ENCODE data around the gene FAM98C. TPM values are rescaled to one million over a fixed set of nuclear protein-coding genes. Genes with fewer than 3 reads are reported as not detected.
"Not testable (repeated sequence)": the region's sequence is repeated elsewhere in the genome, so short reads cannot be mapped to it uniquely, and the experiment has no call there.

FAM98C gene
- polyA plus RNA-seq, 1 donor, result 26.9 TPM

DNA sequence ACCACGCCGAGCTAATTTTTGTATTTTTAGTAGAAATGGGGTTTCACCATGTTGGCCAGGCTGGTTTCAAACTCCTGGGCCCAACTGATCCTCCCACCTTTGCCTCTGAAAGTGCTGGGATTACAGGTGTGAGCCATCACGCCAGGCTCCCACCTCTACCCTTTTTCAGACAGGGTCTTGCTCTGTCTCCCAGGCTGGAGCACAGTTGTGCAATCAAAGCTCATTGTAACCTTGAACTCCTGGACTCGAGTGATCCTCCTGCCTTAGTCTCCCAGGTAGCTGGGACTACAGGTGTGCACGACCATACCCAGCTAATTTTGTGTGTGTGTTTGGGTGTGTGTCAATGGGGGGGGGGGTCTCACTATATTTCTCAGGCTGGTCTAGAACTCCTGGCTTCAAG lies 21.4 kb downstream of the FAM98C start:
- H3K4me1 ChIP-seq (ENCODE audit: control insufficient read depth, insufficient read depth, low read length), result no peaks in the 10 kb centered on the region
- no peaks in the 10 kb centered on the region for H3K36me3 ChIP-seq (ENCODE audit: control insufficient read depth, insufficient read depth, low read length)
- no peak for DNase-seq
- H3K9me3 ChIP-seq (ENCODE audit: control insufficient read depth, low read depth, low read length), result no peaks in the 10 kb centered on the region
- no CpG with 5 or more reads among the region's 5 CpGs for WGBS (ENCODE audit: insufficient coverage, low lambda C conversion rate)
- H3K27ac ChIP-seq (ENCODE audit: low read length), result no peak overlapping the region
- no peak overlapping the region for H3K4me3 ChIP-seq (ENCODE audit: low read length)
- peaks cover 8% of the 10 kb centered on the region for H3K27me3 ChIP-seq (ENCODE audit: control insufficient read depth, insufficient read depth, low read length)

DNA sequence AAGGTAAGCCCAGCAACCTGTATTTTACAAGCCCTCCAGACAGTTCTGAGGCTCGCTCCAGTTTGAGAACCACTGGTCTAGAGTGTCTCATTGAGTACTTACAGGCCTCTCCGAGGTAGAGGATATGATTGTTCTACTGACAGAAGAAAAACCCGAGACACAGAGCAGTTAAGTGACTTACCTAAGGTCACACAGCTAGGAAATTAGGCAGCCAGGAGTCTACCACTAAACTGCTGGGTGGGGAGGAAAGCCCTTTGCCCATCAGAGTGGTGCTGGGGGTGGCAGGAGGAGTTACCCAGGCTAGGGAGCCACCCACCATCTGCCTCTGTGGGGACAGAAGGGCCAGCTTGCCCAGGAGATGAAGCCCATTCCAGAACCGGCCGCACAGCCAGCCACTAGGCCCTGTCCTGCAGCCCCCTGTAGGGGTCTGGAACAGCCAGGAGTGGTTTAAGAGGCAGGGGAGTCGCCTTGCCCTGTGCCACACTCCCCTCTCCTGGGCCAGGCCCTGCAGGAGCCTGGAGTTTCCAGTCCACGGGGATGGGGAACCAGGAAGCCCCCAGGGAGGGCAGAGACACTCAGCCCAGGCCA lies 22.4 kb downstream of the FAM98C start:
- H3K9me3 ChIP-seq (ENCODE audit: control insufficient read depth, low read depth, low read length), result no peaks in the 10 kb centered on the region
- H3K4me1 ChIP-seq (ENCODE audit: control insufficient read depth, insufficient read depth, low read length), result no peaks in the 10 kb centered on the region
- no peaks in the 10 kb centered on the region for H3K36me3 ChIP-seq (ENCODE audit: control insufficient read depth, insufficient read depth, low read length)
- no peak overlapping the region for H3K27ac ChIP-seq (ENCODE audit: low read length)
- WGBS (ENCODE audit: insufficient coverage, low lambda C conversion rate), result 86% methylated on average over 2 of the region's 7 CpGs
- DNase-seq, result no peak
- H3K27me3 ChIP-seq (ENCODE audit: control insufficient read depth, insufficient read depth, low read length), result peaks cover 11% of the 10 kb centered on the region
- H3K4me3 ChIP-seq (ENCODE audit: low read length), result no peak overlapping the region

DNA sequence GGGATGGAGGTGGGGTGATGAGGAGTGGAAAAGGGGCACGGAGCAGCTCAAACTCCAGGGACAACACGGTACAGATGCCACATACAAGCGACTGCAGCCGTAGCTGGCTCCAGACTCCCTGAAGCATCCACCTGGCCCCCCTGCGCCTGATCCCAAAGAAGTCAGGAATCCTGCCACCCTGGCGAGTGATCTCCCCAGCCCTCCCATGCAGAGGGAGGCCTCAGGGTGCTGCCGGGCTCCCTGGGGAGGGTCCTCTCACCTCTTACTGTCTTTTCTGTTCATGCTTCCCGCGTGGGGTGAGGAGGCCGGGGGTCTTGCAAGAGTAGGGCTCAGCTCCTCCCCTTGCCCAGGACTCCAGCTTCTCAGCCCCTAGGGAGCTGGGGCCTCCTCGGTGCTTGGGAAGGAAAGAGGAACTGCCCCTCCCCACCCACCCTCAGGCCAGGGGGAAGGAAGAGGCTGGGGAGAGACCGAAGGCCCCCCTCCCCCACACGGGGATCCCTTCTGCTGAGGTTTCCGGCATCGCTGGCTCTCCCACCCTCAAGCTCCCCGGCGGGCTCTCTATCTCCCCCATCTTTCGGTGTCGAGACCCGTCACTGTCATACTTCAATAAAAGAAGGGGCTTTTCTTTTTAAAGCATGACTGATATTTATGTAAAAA lies 23.0 kb downstream of the FAM98C start, which contains the start of gene RASGRP4:
Gene RASGRP4 (minus strand): TSS at position 410 of the 657 bp plus-strand sequence. CDS start 128 bp downstream, at position 282.
- H3K27me3 ChIP-seq (ENCODE audit: control insufficient read depth, insufficient read depth, low read length), result peaks cover 10% of the 10 kb centered on the region
- no peaks in the 10 kb centered on the region for H3K36me3 ChIP-seq (ENCODE audit: control insufficient read depth, insufficient read depth, low read length)
- H3K27ac ChIP-seq (ENCODE audit: low read length), result no peak within 1 kb of the TSS
- H3K9me3 ChIP-seq (ENCODE audit: control insufficient read depth, low read depth, low read length), result no peaks in the 10 kb centered on the region
- H3K4me1 ChIP-seq (ENCODE audit: control insufficient read depth, insufficient read depth, low read length), result no peaks in the 10 kb centered on the region
- no peak within 1 kb of the TSS for H3K4me3 ChIP-seq (ENCODE audit: low read length)
- no CpG with 5 or more reads among the region's 20 CpGs for WGBS (ENCODE audit: insufficient coverage, low lambda C conversion rate)
- no peak for DNase-seq

DNA sequence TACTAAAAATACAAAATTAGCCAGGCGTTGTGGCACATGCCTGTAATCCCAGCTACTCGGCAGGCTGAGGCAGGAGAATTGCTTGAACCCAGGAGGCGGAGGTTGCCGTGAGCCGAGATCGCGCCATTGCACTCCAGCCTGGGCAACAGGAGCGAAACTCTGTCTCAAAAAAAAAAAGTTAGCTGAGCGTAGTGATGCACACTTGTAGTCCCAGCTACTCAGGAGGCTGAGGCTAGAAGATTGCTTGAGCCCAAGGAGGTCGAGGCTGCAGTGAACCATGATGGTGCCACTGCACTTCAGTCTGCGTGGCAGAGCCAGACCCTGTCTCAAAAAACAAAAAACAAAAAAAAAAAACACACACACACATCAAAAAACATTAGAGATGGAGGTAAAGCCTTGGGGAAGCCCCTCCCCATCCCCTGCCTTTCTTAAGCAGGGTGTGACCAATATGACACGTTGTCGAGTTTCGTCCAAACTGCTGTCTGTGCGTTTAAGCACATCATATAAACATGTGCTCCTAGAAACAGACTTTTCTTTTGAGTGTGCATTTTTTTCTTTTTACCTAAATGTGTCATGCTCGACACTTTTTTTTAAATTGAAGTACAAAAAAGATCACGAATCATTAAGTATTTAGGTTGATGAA lies 24.3 kb downstream of the FAM98C start:
- not testable (repeated sequence) for H3K27ac ChIP-seq (ENCODE audit: low read length); H3K4me1 ChIP-seq (ENCODE audit: control insufficient read depth, insufficient read depth, low read length); DNase-seq; H3K9me3 ChIP-seq (ENCODE audit: control insufficient read depth, low read depth, low read length); H3K4me3 ChIP-seq (ENCODE audit: low read length); H3K36me3 ChIP-seq (ENCODE audit: control insufficient read depth, insufficient read depth, low read length)
- no CpG with 5 or more reads among the region's 17 CpGs for WGBS (ENCODE audit: insufficient coverage, low lambda C conversion rate)
- peaks cover 13% of the 10 kb centered on the region for H3K27me3 ChIP-seq (ENCODE audit: control insufficient read depth, insufficient read depth, low read length)

DNA sequence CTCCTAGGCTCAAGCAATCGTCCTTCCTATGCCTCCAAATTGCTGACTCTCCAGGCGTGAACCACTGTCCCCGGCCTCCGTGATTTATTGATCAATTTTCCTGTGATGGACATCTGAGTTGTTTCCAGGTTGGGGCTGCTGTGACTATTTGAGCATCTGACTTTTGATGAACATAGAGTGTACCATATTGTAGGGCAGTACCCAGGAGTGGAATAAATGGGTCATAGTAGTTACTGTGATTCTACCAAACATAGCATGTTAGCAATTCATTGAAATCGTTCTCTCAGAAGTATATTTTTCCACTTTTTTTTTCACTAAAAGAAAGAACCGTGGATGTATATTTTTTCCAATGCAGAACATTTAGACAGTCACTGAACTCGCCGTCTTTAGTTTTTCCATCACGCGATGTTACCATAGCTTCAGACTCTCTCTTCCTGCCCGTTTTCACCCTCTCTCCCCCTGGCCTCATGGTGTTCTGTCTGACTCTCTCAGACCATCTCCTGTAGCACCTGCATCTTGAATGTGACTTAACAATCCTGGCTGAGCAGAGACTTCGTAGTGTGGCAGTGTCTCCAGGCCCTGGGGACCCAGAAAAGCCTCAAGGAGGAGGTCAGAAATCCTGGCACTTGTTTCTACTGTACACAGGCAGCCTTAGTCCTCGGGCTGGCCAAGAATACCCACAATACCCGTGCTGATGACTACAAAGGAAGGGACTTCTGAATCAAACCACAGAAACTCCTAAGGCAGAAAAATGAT lies 26.3 kb downstream of the FAM98C start:
- no peaks in the 10 kb centered on the region for H3K4me1 ChIP-seq (ENCODE audit: control insufficient read depth, insufficient read depth, low read length)
- H3K27ac ChIP-seq (ENCODE audit: low read length), result no peak overlapping the region
- H3K36me3 ChIP-seq (ENCODE audit: control insufficient read depth, insufficient read depth, low read length), result no peaks in the 10 kb centered on the region
- H3K27me3 ChIP-seq (ENCODE audit: control insufficient read depth, insufficient read depth, low read length), result peaks cover 27% of the 10 kb centered on the region
- DNase-seq, result no peak
- H3K9me3 ChIP-seq (ENCODE audit: control insufficient read depth, low read depth, low read length), result no peaks in the 10 kb centered on the region
- 64% methylated on average over 4 of the region's 14 CpGs for WGBS (ENCODE audit: insufficient coverage, low lambda C conversion rate)
- no peak overlapping the region for H3K4me3 ChIP-seq (ENCODE audit: low read length)

DNA sequence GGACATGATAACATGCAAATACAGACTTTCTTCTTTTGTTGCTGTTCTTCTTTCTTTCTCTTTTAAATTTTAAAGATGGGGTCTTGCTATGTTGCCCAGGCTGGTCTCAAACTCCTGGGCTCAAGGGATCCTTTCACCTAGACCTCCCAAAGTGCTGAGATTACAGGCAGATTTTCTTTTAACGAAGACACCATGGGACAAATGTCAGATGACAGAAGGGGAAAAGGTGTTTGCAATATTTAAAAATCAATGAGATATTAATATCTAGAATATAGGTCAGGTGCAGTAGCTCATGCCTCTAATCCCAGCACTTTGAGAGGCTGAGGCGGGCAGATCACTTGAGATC lies 26.9 kb downstream of the FAM98C start:
- Histone ChIP-seq H3K4me3 (ENCODE audit: low read length) (no peak overlapping the region), H3K27me3 (ENCODE audit: control insufficient read depth, insufficient read depth, low read length) (peaks cover 32% of the 10 kb centered on the region), H3K36me3 (ENCODE audit: control insufficient read depth, insufficient read depth, low read length) (no peaks in the 10 kb centered on the region), H3K4me1 (ENCODE audit: control insufficient read depth, insufficient read depth, low read length) (no peaks in the 10 kb centered on the region), H3K27ac (ENCODE audit: low read length) (no peak overlapping the region), H3K9me3 (ENCODE audit: control insufficient read depth, low read depth, low read length) (no peaks in the 10 kb centered on the region)
- no peak for DNase-seq
- WGBS (ENCODE audit: insufficient coverage, low lambda C conversion rate), result no CpG with 5 or more reads among the region's 2 CpGs

DNA sequence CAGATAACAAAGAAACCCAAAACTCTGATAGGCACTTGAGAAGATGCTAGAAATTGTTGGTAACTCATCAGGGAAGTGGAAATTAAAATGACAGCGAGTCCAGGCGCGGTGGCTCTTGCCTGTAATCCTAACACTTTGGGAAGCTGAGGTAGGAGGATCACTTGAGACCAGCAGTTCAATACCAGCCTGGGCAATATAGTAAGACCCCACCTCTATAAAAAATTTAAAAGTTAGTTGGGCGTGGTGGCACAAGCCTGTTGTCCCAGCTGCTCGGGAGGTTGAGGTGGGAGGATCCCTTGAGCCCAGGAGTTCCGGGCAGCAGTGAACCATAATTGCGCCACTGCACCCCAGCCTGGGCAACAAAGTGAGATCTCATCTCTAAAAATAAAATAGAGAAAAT lies 28.0 kb downstream of the FAM98C start:
- Histone ChIP-seq H3K27ac (ENCODE audit: low read length) (no peak overlapping the region), H3K27me3 (ENCODE audit: control insufficient read depth, insufficient read depth, low read length) (peaks cover 30% of the 10 kb centered on the region)
- WGBS (ENCODE audit: insufficient coverage, low lambda C conversion rate), result no CpG with 5 or more reads among the region's 7 CpGs

DNA sequence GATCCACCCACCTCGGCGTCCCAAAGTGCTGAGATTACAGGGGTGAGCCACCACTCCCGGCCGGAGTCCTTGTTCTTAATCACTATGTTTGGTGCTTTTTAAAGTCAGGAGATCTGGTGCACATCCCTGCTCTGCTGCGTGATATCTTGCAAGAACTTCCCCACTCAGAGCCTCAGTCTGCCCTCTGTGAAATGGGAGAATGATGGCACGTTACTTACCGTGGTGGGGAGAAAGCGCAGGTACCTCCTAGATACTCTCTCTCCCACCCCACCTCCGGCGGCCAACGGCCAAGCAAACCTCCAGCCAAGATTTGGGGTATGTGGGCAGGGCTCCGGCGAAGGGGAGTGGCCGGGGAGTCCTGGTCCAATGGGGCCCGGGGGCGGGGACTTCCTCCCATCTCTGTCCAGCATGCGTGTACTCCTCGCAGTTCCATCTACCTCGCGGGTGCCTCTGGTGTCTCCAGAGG lies 30.4 kb downstream of the FAM98C start, which contains the start of gene RYR1:
Gene RYR1 (plus strand): TSS at position 424 of the 466 bp plus-strand sequence. CDS start 139 bp downstream, outside the sequence.
- Histone ChIP-seq H3K9me3 (ENCODE audit: control insufficient read depth, low read depth, low read length) (no peaks in the 10 kb centered on the region), H3K4me3 (ENCODE audit: low read length) (no peak within 1 kb of the TSS), H3K27me3 (ENCODE audit: control insufficient read depth, insufficient read depth, low read length) (peaks cover 30% of the 10 kb centered on the region), H3K36me3 (ENCODE audit: control insufficient read depth, insufficient read depth, low read length) (no peaks in the 10 kb centered on the region), H3K4me1 (ENCODE audit: control insufficient read depth, insufficient read depth, low read length) (no peaks in the 10 kb centered on the region), H3K27ac (ENCODE audit: low read length) (no peak within 1 kb of the TSS)
- DNase-seq, result no peak
- no CpG with 5 or more reads among the region's 20 CpGs for WGBS (ENCODE audit: insufficient coverage, low lambda C conversion rate)

More for the DNA sequence above, 28.0 kb downstream of the FAM98C start:
- no peaks in the 10 kb centered on the region for H3K9me3 ChIP-seq (ENCODE audit: control insufficient read depth, low read depth, low read length)
- no peaks in the 10 kb centered on the region for H3K4me1 ChIP-seq (ENCODE audit: control insufficient read depth, insufficient read depth, low read length)
- no peaks in the 10 kb centered on the region for H3K36me3 ChIP-seq (ENCODE audit: control insufficient read depth, insufficient read depth, low read length)
- no peak for DNase-seq
- H3K4me3 ChIP-seq (ENCODE audit: low read length), result no peak overlapping the region

DNA sequence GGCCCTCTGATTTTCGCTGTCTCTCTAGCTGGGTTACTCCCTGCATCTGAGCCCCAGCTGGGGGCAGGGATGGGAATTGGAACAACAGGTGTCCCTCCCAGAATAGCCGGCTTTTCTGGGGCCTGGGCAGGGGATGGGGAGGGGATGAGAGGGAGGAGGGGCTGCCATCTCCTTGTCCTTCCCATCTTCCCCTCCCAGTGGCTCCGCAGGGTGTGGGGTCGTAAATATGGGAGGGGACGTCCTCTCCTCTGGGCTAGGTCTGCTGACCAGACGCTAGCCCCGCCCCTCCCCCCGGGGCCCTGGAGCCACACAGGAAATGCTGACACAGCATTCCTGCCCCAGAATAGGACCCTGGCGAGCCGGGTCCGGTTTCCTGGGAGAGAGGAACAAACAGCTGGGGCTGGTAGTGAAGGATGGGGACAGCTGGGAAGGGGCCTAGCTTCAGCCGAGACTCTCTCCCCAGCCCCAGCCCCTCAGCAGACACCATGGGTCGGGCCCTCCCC lies 31.7 kb downstream of the FAM98C start:
- Histone ChIP-seq H3K4me1 (ENCODE audit: control insufficient read depth, insufficient read depth, low read length) (no peaks in the 10 kb centered on the region), H3K27ac (ENCODE audit: low read length) (no peak overlapping the region), H3K27me3 (ENCODE audit: control insufficient read depth, insufficient read depth, low read length) (peaks cover 27% of the 10 kb centered on the region), H3K4me3 (ENCODE audit: low read length) (no peak overlapping the region), H3K9me3 (ENCODE audit: control insufficient read depth, low read depth, low read length) (no peaks in the 10 kb centered on the region), H3K36me3 (ENCODE audit: control insufficient read depth, insufficient read depth, low read length) (no peaks in the 10 kb centered on the region)
- no peak for DNase-seq
- no CpG with 5 or more reads among the region's 13 CpGs for WGBS (ENCODE audit: insufficient coverage, low lambda C conversion rate)

DNA sequence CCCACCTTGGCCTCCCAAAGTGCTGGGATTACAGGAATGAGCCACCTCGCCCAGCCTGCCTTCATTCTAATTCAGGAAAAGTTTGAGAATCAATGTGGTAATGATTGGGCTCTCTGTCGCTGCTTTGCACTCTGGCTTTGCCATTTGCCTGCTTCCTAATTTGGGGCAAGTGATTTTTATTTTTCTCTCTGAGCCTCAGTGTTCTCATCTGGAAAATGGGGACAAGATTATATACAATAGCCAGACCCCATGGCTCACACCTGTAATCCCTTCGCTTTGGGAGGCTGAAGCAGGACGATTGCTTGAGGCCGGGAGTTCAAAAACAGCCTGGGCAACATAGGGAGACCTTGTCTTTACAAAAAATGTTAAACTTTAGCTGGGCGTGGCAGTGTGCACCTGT lies 34.4 kb downstream of the FAM98C start:
- WGBS (ENCODE audit: insufficient coverage, low lambda C conversion rate), result 100% methylated on average over 1 of the region's 6 CpGs
- Histone ChIP-seq H3K9me3 (ENCODE audit: control insufficient read depth, low read depth, low read length) (no peaks in the 10 kb centered on the region), H3K27ac (ENCODE audit: low read length) (no peak overlapping the region), H3K4me3 (ENCODE audit: low read length) (no peak overlapping the region), H3K4me1 (ENCODE audit: control insufficient read depth, insufficient read depth, low read length) (no peaks in the 10 kb centered on the region), H3K36me3 (ENCODE audit: control insufficient read depth, insufficient read depth, low read length) (no peaks in the 10 kb centered on the region), H3K27me3 (ENCODE audit: control insufficient read depth, insufficient read depth, low read length) (peaks cover 22% of the 10 kb centered on the region)
- DNase-seq, result no peak
